Activated CD4-positive, alpha-beta T cell treated with anti-CD3 and anti-CD28 coated beads for 36 hours (primary cell): ENCODE data around the gene RHBG. TPM values are rescaled to one million over a fixed set of nuclear protein-coding genes. Genes with fewer than 3 reads are reported as not detected.

ENCODE experiments used
- ATAC-seq: fragments of 200-7000 bp; cut with Tn5 transposase; one replicate; pipeline ENCODE4 v1.10.0; 2021; ENCODE audit warnings: mild to moderate bottlenecking, moderate library complexity
- CTCF ChIA-PET: fragments of 350-600 bp; sonication (Branson Sonifier 250); formaldehyde crosslinking; loops from one replicate; lab custom pipeline; 2021; ENCODE audit warnings: antibody characterized with exemption; lab: Charles Lee
- POLR2A ChIA-PET: fragments of 350-600 bp; sonication (Branson Sonifier 250); formaldehyde crosslinking; loops from one replicate; lab custom pipeline; 2021; ENCODE audit warnings: antibody characterized with exemption, inconsistent platforms; lab: Charles Lee
- DNase-seq: peaks from one replicate; pipeline ENCODE4 v3.0.0-alpha.2; 2020
- H3K27ac Mint-ChIP-seq: one replicate; pipeline ENCODE4 v1.8.0; 2021; ENCODE audit warnings: mixed read lengths
- H3K27me3 Mint-ChIP-seq: one replicate; pipeline ENCODE4 v1.8.0; 2021; ENCODE audit warnings: mixed read lengths
- H3K36me3 Mint-ChIP-seq: one replicate; pipeline ENCODE4 v1.8.0; 2021; ENCODE audit warnings: low read depth, mixed read lengths
- H3K4me1 Mint-ChIP-seq: one replicate; pipeline ENCODE4 v1.8.0; 2021; ENCODE audit warnings: mixed read lengths
- H3K4me3 Mint-ChIP-seq: one replicate; pipeline ENCODE4 v1.8.0; 2021; ENCODE audit warnings: mild to moderate bottlenecking, moderate library complexity, mixed read lengths
- H3K9me3 Mint-ChIP-seq: one replicate; pipeline ENCODE4 v1.8.0; 2021; ENCODE audit warnings: low read depth, mixed read lengths
- intact Hi-C, 2 experiments: fragments of 100-400 bp; cut with DNase I in 1 of 2; cut with micrococcal nuclease in 1 of 2; formaldehyde crosslinking; loops; one replicate each; pipeline versions ENCODE4 v1.14.2 to v1.15.1; 2022 to 2024; cut with DNase I, micrococcal nuclease
- microRNA-seq: library from miRNA; unstranded; fragments of <30 nt; microRNA quantifications from one replicate; pipeline ENCODE4 v1.2.0, GENCODE V29; 2021; ENCODE audit warnings: borderline replicate concordance
- total RNA-seq, 2 experiments: library from RNA; stranded (reverse); gene quantifications; one replicate each; pipeline ENCODE4 v1.2.3, GENCODE V29; 2021

RHBG gene
- total RNA-seq, 2 experiments from 2014 or later, result not detected

GRCh38 chr1:156433032-156433431 is 64.0 kb downstream of the RHBG start:
- Mint-ChIP-seq H3K36me3 (no peaks in the 10 kb centered on the region), H3K27ac (no peak overlapping the region), H3K27me3 (peaks cover 85% of the 10 kb centered on the region), H3K4me3 (no peak overlapping the region), H3K4me1 (peaks cover 29% of the 10 kb centered on the region), H3K9me3 (no peaks in the 10 kb centered on the region)
- no peak for DNase-seq
- ChIA-PET POLR2A (no interaction called here), CTCF (interaction anchor here (0.6 to 6.8 kb wide), 9 partner anchors 9 to 48 kb away, joined by 3 to 61 read pairs (median 5); no protein-coding TSS in a partner anchor)
- intact Hi-C loops, result loop anchor here in 1 of 2 experiments (1.0 kb wide), 1 partner anchor 12 kb away; no protein-coding TSS in a partner anchor
- ATAC-seq, result no peak

- H3K36me3 Mint-ChIP-seq, result no peaks in the 10 kb centered on the region
- peaks cover 34% of the 10 kb centered on the region for H3K4me1 Mint-ChIP-seq
- peaks cover 83% of the 10 kb centered on the region for H3K27me3 Mint-ChIP-seq
- POLR2A ChIA-PET, result no interaction called here
- no peaks in the 10 kb centered on the region for H3K9me3 Mint-ChIP-seq
- no peak overlapping the region for H3K27ac Mint-ChIP-seq
- CTCF ChIA-PET, result interaction anchor here (1.0 to 6.8 kb wide), 4 partner anchors 9 to 48 kb away, joined by 3 to 61 read pairs (median 8); no protein-coding TSS in a partner anchor
- peak; percentile 66 for ATAC-seq
- DNase-seq, result no peak
- no peak overlapping the region for H3K4me3 Mint-ChIP-seq
- intact Hi-C loops, result loop anchor here in 1 of 2 experiments (1.0 kb wide), 1 partner anchor 12 kb away; no protein-coding TSS in a partner anchor
These were observed 64.6 kb downstream of the RHBG start for GRCh38 chr1:156433602-156434001.

Small RNA genes lying within 50 kb of the gene (microRNA-seq; reads per million reads assigned to microRNA genes)
- gene MIR9-1, result not detected

Other genes with a start within 250 kb of the RHBG start
- 10 to 100 TPM; 53.3 to 64.5 TPM for gene SEMA4A, start 215.6 kb upstream of the RHBG start, total RNA-seq
- 10 to 100 TPM; 42.4 to 51.9 TPM for gene SLC25A44, start 175.1 kb upstream of the RHBG start, total RNA-seq
- gene PMF1, start 156.2 kb upstream of the RHBG start, total RNA-seq, result 100 to 1,000 TPM; 108 to 117 TPM
- 1 to 10 TPM; 2.1 to 2.4 TPM for gene BGLAP, start 127.0 kb upstream of the RHBG start, total RNA-seq
- gene PAQR6, start 121.2 kb upstream of the RHBG start, total RNA-seq, result 1 to 10 TPM; 4.7 to 5.7 TPM
- 10 to 100 TPM; 61.7 to 64.6 TPM for gene SMG5, start 86.4 kb upstream of the RHBG start, total RNA-seq
- 10 to 100 TPM; 10.2 to 10.5 TPM for gene TMEM79, start 84.9 kb upstream of the RHBG start, total RNA-seq
- gene GLMP, start 73.5 kb upstream of the RHBG start, total RNA-seq, result 10 to 100 TPM; 10.8 to 12.1 TPM
- gene VHLL, start 69.9 kb upstream of the RHBG start, total RNA-seq, result under 1 TPM in 1 of 2 experiments, not detected in 1; 0.28 TPM
- gene CCT3, start 30.9 kb upstream of the RHBG start, total RNA-seq, result 100 to 1,000 TPM; 297 to 406 TPM
- gene TSACC, start 30.7 kb upstream of the RHBG start, total RNA-seq, result under 1 TPM; 0.25 to 0.83 TPM
- 10 to 100 TPM; 32.1 to 33.6 TPM for gene MEF2D, start 131.6 kb downstream of the RHBG start, total RNA-seq
- 10 to 100 TPM; 14.9 to 16.0 TPM for gene IQGAP3, start 203.4 kb downstream of the RHBG start, total RNA-seq
- gene TTC24, start 210.5 kb downstream of the RHBG start, total RNA-seq, result 1 to 10 TPM; 7.3 to 9.1 TPM
- 10 to 100 TPM; 79.9 to 82.0 TPM for gene NAXE, start 222.6 kb downstream of the RHBG start, total RNA-seq
- gene GPATCH4, start 232.3 kb downstream of the RHBG start, total RNA-seq, result 10 to 100 TPM; 38.5 to 48.7 TPM